HG03196 (cell line): ENCODE data around the gene KRTAP10-12.

Source experiments
- ATAC-seq: cut with Tn5 transposase; IDR thresholded peaks from one replicate; pipeline ENCODE4 v1.9.1; 2021; ENCODE audit not compliant: unreplicated experiment

Gene KRTAP10-12

DNA sequence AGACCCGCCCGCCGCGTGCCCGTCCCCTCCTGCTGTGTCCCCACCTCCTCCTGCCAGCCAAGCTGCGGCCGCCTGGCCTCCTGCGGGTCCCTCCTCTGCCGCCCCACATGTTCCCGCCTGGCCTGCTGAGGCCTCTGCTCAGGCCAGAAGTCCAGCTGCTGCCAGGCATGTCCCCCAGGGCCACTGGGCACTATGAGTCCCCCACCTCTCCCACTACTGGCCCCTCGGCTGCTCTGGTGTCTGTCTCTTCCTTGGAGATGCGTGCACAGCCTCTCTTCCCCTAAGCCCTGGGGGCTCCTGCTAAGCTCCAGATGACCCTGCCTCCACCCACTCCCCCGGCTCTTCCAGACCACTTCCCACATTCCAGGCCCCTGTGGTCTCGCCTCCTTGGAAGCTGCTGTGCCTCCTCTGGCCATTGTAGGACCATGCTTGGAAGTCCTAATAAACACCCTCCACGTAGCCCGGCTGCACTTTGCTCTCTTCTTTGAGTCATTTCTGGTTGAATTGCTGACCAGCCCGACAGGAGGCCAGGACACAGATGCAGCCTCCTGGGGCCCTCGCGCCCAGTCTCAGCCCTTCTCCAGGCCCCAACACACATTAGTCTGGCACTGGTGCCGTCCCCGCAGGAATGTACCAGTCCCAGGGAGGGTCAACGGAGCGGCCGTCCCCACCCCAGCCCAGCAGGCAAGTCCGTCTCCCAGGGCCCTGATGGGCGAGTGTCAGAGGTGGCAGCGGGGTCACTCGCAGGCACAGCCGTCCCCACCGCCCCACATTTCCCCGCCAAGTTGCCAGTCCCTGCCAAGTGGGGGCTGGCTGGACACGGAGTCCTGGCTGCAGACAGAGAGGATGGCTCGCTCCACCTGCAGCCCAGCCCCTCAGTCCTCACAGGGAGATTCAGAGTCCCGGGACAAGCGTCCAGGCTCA, 1.1 kb downstream of the KRTAP10-12 start:
- no peak for ATAC-seq

- no peak for ATAC-seq
Observed at GRCh38 chr21:44699502-44700001, 2.6 kb downstream of the KRTAP10-12 start.

GRCh38 chr21:44700101-44701022, 3.4 kb downstream of the KRTAP10-12 start:
- ATAC-seq = no peak

- ATAC-seq = no peak
Observed at GRCh38 chr21:44701023-44701400, 4.0 kb downstream of the KRTAP10-12 start.

DNA sequence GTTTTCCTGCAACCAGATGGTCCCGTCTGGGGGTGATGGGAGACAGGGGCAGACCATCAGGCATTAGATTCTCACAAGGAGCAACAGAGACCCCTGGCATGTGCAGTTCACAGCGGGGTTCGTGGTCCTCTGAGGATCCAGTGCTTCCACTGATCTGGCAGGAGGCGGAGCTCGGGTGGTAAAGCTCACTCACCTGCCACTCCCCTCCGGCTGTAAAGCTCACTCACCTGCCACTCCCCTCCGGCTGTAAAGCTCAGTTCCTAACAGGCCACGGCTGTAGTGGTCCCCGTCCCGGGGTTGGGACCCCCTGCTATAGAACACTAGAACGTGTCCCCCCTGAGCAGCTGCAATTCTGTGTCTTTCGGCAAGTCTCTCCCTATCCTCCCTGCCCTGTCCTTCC, 4.6 kb downstream of the KRTAP10-12 start:
- ATAC-seq = no peak

DNA sequence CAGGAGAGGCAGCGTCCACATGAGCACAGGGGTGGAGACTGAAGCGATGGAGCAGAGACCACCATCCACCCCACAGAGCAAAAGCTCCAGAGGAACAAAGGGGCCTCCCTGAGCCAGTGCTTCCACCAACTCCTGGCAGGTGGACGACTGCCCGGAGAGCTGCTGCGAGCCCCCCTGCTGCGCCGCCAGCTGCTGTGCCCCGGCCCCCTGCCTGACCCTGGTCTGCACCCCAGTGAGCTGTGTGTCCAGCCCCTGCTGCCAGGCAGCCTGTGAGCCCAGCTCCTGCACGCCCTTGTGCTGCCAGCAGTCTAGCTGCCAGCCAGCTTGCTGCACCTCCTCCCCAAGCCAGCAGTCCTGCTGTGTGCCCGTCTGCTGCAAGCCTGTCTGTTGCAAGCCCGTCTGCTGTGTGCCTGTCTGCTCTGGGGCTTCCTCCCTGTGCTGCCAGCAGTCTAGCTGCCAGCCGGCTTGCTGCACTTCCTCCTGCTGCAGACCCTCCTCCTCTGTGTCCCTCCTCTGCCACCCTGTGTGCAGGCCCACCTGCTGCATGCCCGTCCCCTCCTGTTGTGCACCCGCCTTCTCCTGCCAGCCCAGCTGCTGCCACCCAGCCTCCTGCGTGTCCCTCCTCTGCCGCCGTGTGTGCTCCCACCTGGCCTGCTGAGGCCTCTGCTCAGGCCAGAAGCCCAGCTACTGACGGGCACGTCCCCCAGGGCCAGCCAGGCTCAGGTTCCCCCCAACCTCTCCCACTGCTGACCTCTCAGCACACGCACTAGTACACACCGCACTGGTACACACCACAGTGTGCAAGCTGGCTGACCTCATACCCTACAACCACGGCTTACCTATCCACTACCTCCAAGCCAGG, 5.4 kb downstream of the KRTAP10-12 start:
- ATAC-seq = no peak

GRCh38 chr21:44702973-44703730, 6.2 kb downstream of the KRTAP10-12 start:
- no peak for ATAC-seq

- no peak for ATAC-seq
Observed at GRCh38 chr21:44703731-44704635, 7.0 kb downstream of the KRTAP10-12 start.

- no peak for ATAC-seq
Observed at GRCh38 chr21:44704636-44705001, 7.6 kb downstream of the KRTAP10-12 start.

GRCh38 chr21:44706026-44706705, 9.2 kb downstream of the KRTAP10-12 start:
- ATAC-seq = no peak

- ATAC-seq = no peak
Observed at GRCh38 chr21:44706706-44707581, 10.0 kb downstream of the KRTAP10-12 start.

DNA sequence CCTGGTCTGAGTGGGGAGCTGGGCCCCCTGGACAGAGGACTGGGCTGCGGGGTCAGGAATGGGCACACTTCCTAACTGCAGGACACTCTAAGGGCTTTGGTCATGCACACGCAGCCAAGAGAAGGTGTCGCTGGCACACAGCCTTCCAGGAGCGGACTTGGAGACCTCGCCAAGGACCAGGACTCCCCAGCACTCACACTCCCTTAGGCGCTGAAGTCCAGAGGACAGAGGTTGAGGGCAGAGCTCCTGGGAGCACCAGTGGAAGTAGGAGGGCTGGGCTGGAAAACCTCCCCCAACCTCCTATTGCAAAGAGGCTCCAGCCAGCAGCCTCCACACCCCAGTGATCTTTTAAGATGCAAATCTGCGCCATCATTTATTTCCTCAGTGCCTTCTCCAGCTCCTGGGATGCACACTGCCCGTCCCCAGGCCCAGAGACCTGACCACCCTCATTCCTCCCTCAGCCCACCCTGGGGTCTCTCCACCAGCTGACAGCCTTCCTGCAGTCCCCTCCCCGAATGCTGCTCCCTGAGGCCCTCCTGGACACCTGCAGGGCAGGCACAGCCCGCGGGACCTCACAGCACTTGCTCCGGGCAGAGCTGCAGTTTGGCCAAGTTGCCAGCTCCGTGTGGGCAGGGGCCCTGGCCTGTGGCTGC, 11.4 kb downstream of the KRTAP10-12 start:
- no peak for ATAC-seq

- no peak for ATAC-seq
Observed at GRCh38 chr21:44708866-44709425, 12.0 kb downstream of the KRTAP10-12 start.

- ATAC-seq = no peak
Observed at GRCh38 chr21:44709426-44710293, 12.7 kb downstream of the KRTAP10-12 start.

- no peak for ATAC-seq
Observed at GRCh38 chr21:44710294-44710665, 13.3 kb downstream of the KRTAP10-12 start.
